Skin of body (tissue), 2 donors: Measurements from ENCODE around the gene TBC1D9. TPM values are rescaled to one million over a fixed set of nuclear protein-coding genes. Genes with fewer than 3 reads are reported as not detected.

Experiments used
- DNase-seq: peaks from one replicate; lab custom pipeline; 2025; lab: John Stamatoyannopoulos, UW
- total RNA-seq: library from RNA; depleted of rRNA; stranded (reverse); fragments of >200 nt; gene quantifications from one replicate; pipeline ENCODE4 v1.2.3, GENCODE V29; 2014

TBC1D9 gene
- total RNA-seq, 1 donor from 2014 or later: 30.2 TPM

- no peak for DNase-seq
Observed at GRCh38 chr4:140695483-140695882, 60.7 kb downstream of the TBC1D9 start.

GRCh38 chr4:140693562-140693961 lies 62.6 kb downstream of the TBC1D9 start:
- DNase-seq: no peak

- no peak for DNase-seq
Observed at GRCh38 chr4:140691369-140691768, 64.8 kb downstream of the TBC1D9 start.

GRCh38 chr4:140690093-140690492 lies 66.1 kb downstream of the TBC1D9 start:
- no peak for DNase-seq

- DNase-seq: no peak
Observed at GRCh38 chr4:140689623-140690022, 66.6 kb downstream of the TBC1D9 start.

GRCh38 chr4:140688711-140689598 lies 67.2 kb downstream of the TBC1D9 start:
- DNase-seq: no peak

- DNase-seq: peak; percentile 28
Observed at GRCh38 chr4:140686796-140687195, 69.4 kb downstream of the TBC1D9 start.

GRCh38 chr4:140684314-140684713 lies 71.9 kb downstream of the TBC1D9 start:
- no peak for DNase-seq

- no peak for DNase-seq
Observed at GRCh38 chr4:140681201-140681600, 75.0 kb downstream of the TBC1D9 start.

- no peak for DNase-seq
Observed at GRCh38 chr4:140680686-140681085, 75.5 kb downstream of the TBC1D9 start.

GRCh38 chr4:140679576-140679975 lies 76.6 kb downstream of the TBC1D9 start:
- DNase-seq: no peak

- no peak for DNase-seq
Observed at GRCh38 chr4:140675599-140676231, 80.5 kb downstream of the TBC1D9 start.

- peak; percentile 59 for DNase-seq
Observed at GRCh38 chr4:140673729-140674128, 82.5 kb downstream of the TBC1D9 start.

- DNase-seq: no peak
Observed at GRCh38 chr4:140672416-140672815, 83.8 kb downstream of the TBC1D9 start.

GRCh38 chr4:140668111-140668510 lies 88.1 kb downstream of the TBC1D9 start:
- DNase-seq: no peak

- no peak for DNase-seq
Observed at GRCh38 chr4:140666889-140667614, 89.1 kb downstream of the TBC1D9 start.

- DNase-seq: no peak
Observed at GRCh38 chr4:140662082-140662869, 93.9 kb downstream of the TBC1D9 start.

- DNase-seq: no peak
Observed at GRCh38 chr4:140661550-140661949, 94.6 kb downstream of the TBC1D9 start.

GRCh38 chr4:140659943-140660700 lies 96.1 kb downstream of the TBC1D9 start:
- no peak for DNase-seq

- DNase-seq: no peak
Observed at GRCh38 chr4:140654495-140654814, 101.7 kb downstream of the TBC1D9 start.
